ENCODE results near the gene HIC1. TPM values are rescaled to one million over a fixed set of nuclear protein-coding genes. Genes with fewer than 3 reads are reported as not detected.

The HIC1 gene
- total and polyA plus RNA-seq, 9 of the 15 experiments (the other 6 are each of a cell fraction or from before 2014, with no cell fraction given), result 0.01 to 2.5 (median 0.18) TPM

- TF ChIP-seq DNMT1 (IDR thresholded peaks at IDR 0.05), result no peak
- TF ChIP-seq BCOR (IDR thresholded peaks at IDR 0.05), result no peak
- TF ChIP-seq PHTF2 (CRISPR knock-in tag; IDR thresholded peaks at IDR 0.05), result no peak
- TF ChIP-seq ZHX1 (conservative IDR thresholded peaks at IDR 0.05; ENCODE audit: low read length), result 0 out of 2 replicates have a peak, but pooled peaks have one; percentile 69
- no peak for TF ChIP-seq HINFP (tag; conservative IDR thresholded peaks at IDR 0.05; ENCODE audit: low read depth)
- no peak for TF ChIP-seq CCAR2 (IDR thresholded peaks at IDR 0.05; ENCODE audit: low read depth, low read length)
- no peak for TF ChIP-seq ZNF175 (CRISPR knock-in tag; IDR thresholded peaks at IDR 0.05; ENCODE audit: low read depth)
- no peak for TF ChIP-seq ARID3A (IDR thresholded peaks at IDR 0.05; ENCODE audit: borderline replicate concordance, low read depth, low read length)
- TF ChIP-seq TCF7 (IDR thresholded peaks at IDR 0.05; ENCODE audit: borderline replicate concordance), result no peak
- TF ChIP-seq MNT (conservative IDR thresholded peaks at IDR 0.05), result peak; percentile 92 to 98
- TF ChIP-seq IFI16 (CRISPR knock-in tag; IDR thresholded peaks at IDR 0.05), result no peak
- no peak for TF ChIP-seq SNAPC5 (CRISPR knock-in tag; IDR thresholded peaks at IDR 0.05)
- no peak for TF ChIP-seq MTA1 (IDR thresholded peaks at IDR 0.05; ENCODE audit: borderline replicate concordance)
- TF ChIP-seq FOXO4 (CRISPR knock-in tag; IDR thresholded peaks at IDR 0.05), result no peak
- TF ChIP-seq GTF2F1 (IDR thresholded peaks at IDR 0.05; ENCODE audit: low read depth, low read length), result no peak
- no peak for TF ChIP-seq ZSCAN29 (IDR thresholded peaks at IDR 0.05)
- TF ChIP-seq SMAD4 (CRISPR knock-in tag; conservative IDR thresholded peaks at IDR 0.05), result no peak
- TF ChIP-seq NCOA2 (IDR thresholded peaks at IDR 0.05; ENCODE audit: partially characterized antibody in 2 of 2), result no peak
Measured at GRCh38 chr17:2029911-2030778, 24.8 kb upstream of the HIC1 start, which contains the start of gene DPH1 (continued).

Data from K562 (cell line).